Ectodermal cell (in vitro differentiated cells): Measurements from ENCODE around the gene DACH1.

Experiments
- H3K27ac ChIP-seq: 2 replicates; pipeline ENCODE4 v1.7.0; 2013; ENCODE audit warnings: mild to moderate bottlenecking, low read depth, low read length; ENCODE audit not compliant: insufficient read depth, poor library complexity, severe bottlenecking
- H3K27me3 ChIP-seq: 2 replicates; pipeline ENCODE4 v1.7.0; 2013; ENCODE audit warnings: mild to moderate bottlenecking, low read length; ENCODE audit not compliant: insufficient read depth, control insufficient read depth, poor library complexity, severe bottlenecking
- H3K36me3 ChIP-seq: one replicate; pipeline ENCODE4 v1.7.0; 2013; ENCODE audit warnings: low read length; ENCODE audit not compliant: control insufficient read depth, insufficient read depth
- H3K4me1 ChIP-seq: one replicate; pipeline ENCODE4 v1.7.0; 2013; ENCODE audit warnings: low read length; ENCODE audit not compliant: control insufficient read depth, insufficient read depth
- H3K4me3 ChIP-seq: 2 replicates; pipeline ENCODE4 v1.7.0; 2013; ENCODE audit warnings: low read depth, low read length, control low read depth; ENCODE audit not compliant: insufficient read depth
- H3K9me3 ChIP-seq: 2 replicates; pipeline ENCODE4 v1.7.0; 2013; ENCODE audit warnings: mild to moderate bottlenecking, low read length, moderate library complexity; ENCODE audit not compliant: control insufficient read depth
- WGBS, 2 experiments: methylation state at CpG; one replicate each; pipeline ENCODE4 v1.1.7; 2013; ENCODE audit warnings: missing lambda C conversion rate in 2 of 2; 5-methylcytosine and 5-hydroxymethylcytosine counted together

DACH1 gene

DNA sequence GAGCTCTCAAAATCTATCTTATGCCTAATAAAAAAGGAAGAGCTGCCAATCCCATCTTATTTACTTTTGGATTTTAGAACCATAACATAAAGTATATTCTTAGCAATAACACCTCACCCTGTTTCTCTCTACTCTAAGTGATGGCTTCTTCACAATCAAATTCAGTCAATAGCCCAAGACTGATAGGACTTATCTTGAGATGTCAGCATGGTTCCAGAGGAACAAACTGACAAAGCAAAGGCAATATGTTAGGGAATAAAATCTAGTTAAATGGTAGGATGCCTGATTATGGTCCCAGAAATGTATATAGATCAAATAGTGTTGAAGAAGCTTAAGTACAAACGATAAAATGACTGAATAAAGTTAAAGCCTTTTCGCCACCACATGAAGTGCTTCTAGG, 36.3 kb downstream of the DACH1 start:
- WGBS, 2 experiments, result 97% methylated on average over 2 of the region's 2 CpGs
- no peak overlapping the region for H3K27ac ChIP-seq
- H3K9me3 ChIP-seq, result no peaks in the 10 kb centered on the region
- peaks cover 25% of the 10 kb centered on the region for H3K4me1 ChIP-seq
- H3K27me3 ChIP-seq, result no peaks in the 10 kb centered on the region
- no peak overlapping the region for H3K4me3 ChIP-seq
- H3K36me3 ChIP-seq, result no peaks in the 10 kb centered on the region

DNA sequence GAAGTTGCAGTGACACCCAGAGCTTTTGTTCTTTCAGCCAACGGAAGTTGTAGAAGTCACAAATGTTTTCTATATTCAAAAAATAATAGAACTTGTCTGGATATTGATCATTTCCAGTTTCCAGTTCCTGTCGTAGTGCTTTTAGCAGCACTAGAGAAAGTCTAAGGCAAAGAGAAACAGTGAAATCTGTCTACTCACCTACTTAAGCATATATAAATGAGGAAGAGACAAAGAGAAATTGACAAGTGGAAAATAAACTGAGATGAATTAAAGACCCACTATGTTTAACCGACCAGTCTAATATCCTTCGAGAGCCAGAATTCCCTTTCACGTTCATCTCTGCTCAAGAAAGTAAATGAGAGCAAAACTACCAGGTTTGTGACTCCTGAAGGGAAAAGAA, 36.7 kb downstream of the DACH1 start:
- H3K4me1 ChIP-seq, result peaks cover 25% of the 10 kb centered on the region
- H3K4me3 ChIP-seq, result no peak overlapping the region
- H3K27me3 ChIP-seq, result no peaks in the 10 kb centered on the region
- H3K27ac ChIP-seq, result no peak overlapping the region
- no peaks in the 10 kb centered on the region for H3K9me3 ChIP-seq
- H3K36me3 ChIP-seq, result no peaks in the 10 kb centered on the region
- 86 to 92% methylated on average over 4 to 5 of the region's 5 CpGs for WGBS, 2 experiments

DNA sequence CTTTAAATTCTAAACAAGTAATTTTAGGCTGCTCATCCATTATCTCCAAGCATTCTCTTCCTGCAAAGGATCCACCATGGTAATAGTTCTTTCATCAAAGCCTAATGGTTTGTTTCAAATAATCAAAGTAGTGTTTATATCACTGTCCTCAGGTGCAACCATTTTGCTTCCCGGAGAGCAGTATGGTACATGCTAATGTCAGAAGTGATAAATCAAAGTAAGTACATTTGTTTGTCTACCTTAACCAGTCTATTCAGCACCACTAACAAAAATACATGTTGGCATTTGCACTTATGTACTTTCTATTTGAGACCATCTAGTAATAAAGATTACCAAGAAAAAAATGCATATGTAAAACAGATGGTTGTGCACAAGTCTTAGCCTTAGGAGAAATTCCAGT, 37.5 kb downstream of the DACH1 start:
- WGBS, 2 experiments, result 86% methylated on average over 1 of the region's 1 CpG; no CpG with 5 or more reads in 1 of the 2 experiments
- no peaks in the 10 kb centered on the region for H3K36me3 ChIP-seq
- no peak overlapping the region for H3K27ac ChIP-seq
- no peak overlapping the region for H3K4me3 ChIP-seq
- H3K9me3 ChIP-seq, result no peaks in the 10 kb centered on the region
- no peaks in the 10 kb centered on the region for H3K27me3 ChIP-seq
- peaks cover 25% of the 10 kb centered on the region for H3K4me1 ChIP-seq

DNA sequence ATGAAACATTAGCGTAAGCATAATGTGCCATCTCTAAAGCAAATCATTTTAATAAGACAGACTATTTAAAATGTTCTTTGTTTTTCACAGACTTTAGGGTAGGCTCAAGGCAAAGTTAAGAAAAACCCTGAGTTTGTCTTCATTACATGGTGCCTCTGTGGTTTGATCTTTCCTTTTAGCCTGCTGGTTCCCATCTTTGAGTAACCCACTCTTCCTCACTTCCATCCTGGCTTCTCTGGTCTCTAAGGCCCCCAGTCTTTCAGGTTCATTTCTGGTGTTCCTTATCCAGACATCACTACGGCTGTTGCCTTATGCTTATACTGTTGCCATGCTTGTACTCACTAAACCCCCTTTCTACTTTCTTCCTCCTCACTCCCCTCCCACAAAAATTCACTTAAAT, 38.4 kb downstream of the DACH1 start:
- Histone ChIP-seq H3K4me3 (no peak overlapping the region), H3K9me3 (no peaks in the 10 kb centered on the region), H3K4me1 (peaks cover 25% of the 10 kb centered on the region), H3K36me3 (no peaks in the 10 kb centered on the region), H3K27ac (no peak overlapping the region), H3K27me3 (no peaks in the 10 kb centered on the region)
- 96 to 97% methylated on average over 2 of the region's 2 CpGs for WGBS, 2 experiments

DNA sequence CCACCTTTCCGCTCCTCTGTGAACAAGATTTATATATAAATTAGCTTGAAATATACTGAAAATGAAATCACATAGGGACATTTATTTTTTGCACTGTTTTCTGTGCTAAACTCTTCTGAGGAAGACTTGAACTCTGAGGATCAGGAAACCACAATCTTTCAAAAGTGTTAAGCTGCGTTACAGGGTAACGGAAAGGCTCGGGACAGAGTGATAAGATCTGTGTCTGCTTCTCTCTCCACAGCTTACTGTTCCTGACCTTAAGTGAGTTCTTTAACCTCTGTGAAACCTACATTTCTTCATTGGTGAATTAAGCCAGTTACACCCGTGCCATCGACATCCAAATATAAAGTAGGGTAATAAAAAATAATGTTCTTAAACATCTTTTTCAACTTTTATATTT, 38.9 kb downstream of the DACH1 start:
- no peaks in the 10 kb centered on the region for H3K27me3 ChIP-seq
- H3K36me3 ChIP-seq, result no peaks in the 10 kb centered on the region
- H3K4me1 ChIP-seq, result peaks cover 25% of the 10 kb centered on the region
- H3K9me3 ChIP-seq, result no peaks in the 10 kb centered on the region
- 89 to 96% methylated on average over 3 of the region's 6 CpGs for WGBS, 2 experiments
- H3K4me3 ChIP-seq, result no peak overlapping the region
- no peak overlapping the region for H3K27ac ChIP-seq

- 92 to 95% methylated on average over 7 to 8 of the region's 8 CpGs for WGBS, 2 experiments
These were observed 39.8 kb downstream of the DACH1 start for GRCh38 chr13:71827241-71827640.

GRCh38 chr13:71820699-71821098, 46.3 kb downstream of the DACH1 start:
- no peaks in the 10 kb centered on the region for H3K9me3 ChIP-seq
- H3K36me3 ChIP-seq, result no peaks in the 10 kb centered on the region
- H3K27me3 ChIP-seq, result no peaks in the 10 kb centered on the region
- no peak overlapping the region for H3K27ac ChIP-seq
- no peaks in the 10 kb centered on the region for H3K4me1 ChIP-seq
- WGBS, 2 experiments, result 98 to 100% methylated on average over 2 to 3 of the region's 3 CpGs
- H3K4me3 ChIP-seq, result no peak overlapping the region

More at GRCh38 chr13:71827241-71827640, 39.8 kb downstream of the DACH1 start:
- Histone ChIP-seq H3K9me3 (no peaks in the 10 kb centered on the region), H3K27ac (no peak overlapping the region), H3K27me3 (no peaks in the 10 kb centered on the region), H3K4me3 (no peak overlapping the region), H3K36me3 (no peaks in the 10 kb centered on the region), H3K4me1 (peaks cover 17% of the 10 kb centered on the region)

DNA sequence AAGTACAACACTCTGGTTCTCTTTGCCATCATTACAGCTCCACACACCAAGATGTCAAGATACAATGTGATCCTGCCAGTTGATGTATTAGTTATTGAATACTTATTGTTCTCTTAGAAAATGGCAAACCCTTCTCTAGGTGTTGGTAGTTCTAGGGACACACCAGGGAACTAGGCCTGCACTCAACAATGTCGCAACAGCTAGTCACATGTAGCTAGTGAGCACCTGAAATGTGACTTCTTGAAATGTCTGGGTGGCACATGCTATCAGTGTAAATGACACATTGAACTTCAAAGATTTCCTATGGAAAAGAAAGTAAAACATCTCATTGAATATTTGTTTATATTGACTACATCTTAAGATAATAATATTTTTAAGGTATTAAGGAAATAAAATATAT, 49.7 kb downstream of the DACH1 start:
- Histone ChIP-seq H3K9me3 (no peaks in the 10 kb centered on the region), H3K4me1 (peaks cover 3% of the 10 kb centered on the region), H3K4me3 (no peak overlapping the region), H3K27me3 (no peaks in the 10 kb centered on the region), H3K27ac (no peak overlapping the region), H3K36me3 (no peaks in the 10 kb centered on the region)
- 95 to 100% methylated on average over 1 of the region's 1 CpG for WGBS, 2 experiments

DNA sequence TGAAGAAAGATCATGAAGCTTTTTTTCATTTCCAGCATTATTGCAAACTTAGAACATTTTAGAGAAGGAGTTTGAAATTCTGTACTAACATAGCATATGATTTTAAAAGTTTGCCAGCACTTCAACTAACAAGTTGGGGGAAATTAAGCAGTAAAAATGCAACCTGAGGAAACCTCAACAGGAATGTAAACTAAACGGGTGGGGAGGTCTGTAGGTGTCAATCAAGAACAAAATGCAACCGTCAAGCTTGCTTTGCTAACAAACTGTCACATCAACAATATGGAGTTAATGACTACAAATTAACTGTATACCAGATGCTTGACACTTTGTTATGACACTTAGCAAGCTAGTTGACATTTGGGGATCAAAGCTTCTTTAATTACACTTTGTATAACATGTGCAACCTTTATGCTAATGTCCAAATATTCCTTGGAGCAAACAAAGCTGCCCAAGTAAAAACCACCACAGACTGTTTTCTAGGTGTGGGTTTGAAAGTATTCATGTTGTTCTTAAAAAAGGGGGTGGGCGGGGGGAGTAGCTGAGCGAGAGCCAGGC, 52.1 kb downstream of the DACH1 start:
- no peaks in the 10 kb centered on the region for H3K27me3 ChIP-seq
- no peaks in the 10 kb centered on the region for H3K9me3 ChIP-seq
- H3K27ac ChIP-seq, result no peak overlapping the region
- H3K36me3 ChIP-seq, result no peaks in the 10 kb centered on the region
- no peak overlapping the region for H3K4me3 ChIP-seq
- 28 to 63% methylated on average over 2 to 4 of the region's 4 CpGs for WGBS, 2 experiments
- peaks cover 3% of the 10 kb centered on the region for H3K4me1 ChIP-seq

DNA sequence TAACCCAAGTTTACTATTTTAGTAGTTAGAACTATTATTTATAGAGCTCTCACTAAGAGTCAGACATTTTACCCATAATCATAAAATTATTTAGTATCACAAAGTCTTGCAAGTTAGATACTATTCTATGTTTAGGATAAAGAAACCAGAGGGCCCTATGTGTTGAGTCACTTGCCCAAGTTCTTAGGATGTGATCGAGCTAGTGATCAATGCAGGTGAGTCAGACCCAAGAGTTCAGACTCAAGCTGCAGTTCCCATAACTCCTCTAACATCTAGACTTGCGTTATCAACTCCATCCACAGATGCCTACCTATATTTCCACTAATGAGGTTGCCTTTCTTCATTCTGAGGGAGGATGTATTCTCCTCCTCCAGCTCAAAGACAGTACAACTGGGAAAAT, 53.8 kb downstream of the DACH1 start:
- WGBS, 2 experiments, result 97 to 99% methylated on average over 2 of the region's 2 CpGs
- Histone ChIP-seq H3K4me3 (no peak overlapping the region), H3K36me3 (no peaks in the 10 kb centered on the region)

GRCh38 chr13:71811344-71811743, 55.7 kb downstream of the DACH1 start:
- H3K36me3 ChIP-seq, result no peaks in the 10 kb centered on the region
- WGBS, 2 experiments, result 95 to 100% methylated on average over 1 to 2 of the region's 2 CpGs
- H3K9me3 ChIP-seq, result no peaks in the 10 kb centered on the region
- no peak overlapping the region for H3K27ac ChIP-seq
- no peak overlapping the region for H3K4me3 ChIP-seq
- peaks cover 3% of the 10 kb centered on the region for H3K4me1 ChIP-seq
- H3K27me3 ChIP-seq, result no peaks in the 10 kb centered on the region

More for the DNA sequence above, 53.8 kb downstream of the DACH1 start:
- no peaks in the 10 kb centered on the region for H3K27me3 ChIP-seq
- H3K27ac ChIP-seq, result no peak overlapping the region
- H3K4me1 ChIP-seq, result peaks cover 3% of the 10 kb centered on the region
- H3K9me3 ChIP-seq, result no peaks in the 10 kb centered on the region
